Smooth muscle cell (in vitro differentiated cells): Measurements from ENCODE around the gene EGFL7. TPM values are rescaled to one million over a fixed set of nuclear protein-coding genes. Genes with fewer than 3 reads are reported as not detected.
A peak's percentile ranks its signal among the peaks of the same experiment; 100 is the strongest.

Experiments
- DNase-seq: peaks from one replicate; lab custom pipeline; 2025; ENCODE audit not compliant: unreplicated experiment; lab: John Stamatoyannopoulos, UW
- H2AFZ ChIP-seq: fragments of 200-600 bp; sonication (generic); 2 replicates; pipeline ENCODE4 v1.6.0; 2016; ENCODE audit warnings: antibody characterized with exemption, low read depth, mild to moderate bottlenecking
- H3F3A ChIP-seq: fragments of 200-600 bp; sonication (generic); 2 replicates; pipeline ENCODE4 v1.6.0; 2017; ENCODE audit warnings: antibody characterized with exemption, low read depth
- H3K27ac ChIP-seq: fragments of 200-600 bp; sonication (generic); 2 replicates; pipeline ENCODE4 v1.5.1; 2016; ENCODE audit warnings: low read depth, mild to moderate bottlenecking
- H3K27me3 ChIP-seq: fragments of 200-600 bp; sonication (generic); 2 replicates; pipeline ENCODE4 v1.6.1; 2016; ENCODE audit warnings: low read depth, mild to moderate bottlenecking
- H3K36me3 ChIP-seq: fragments of 200-600 bp; sonication (generic); 2 replicates; pipeline ENCODE4 v1.5.1; 2016; ENCODE audit warnings: low read depth
- H3K4me1 ChIP-seq: fragments of 200-600 bp; sonication (generic); 2 replicates; pipeline ENCODE4 v1.5.1; 2016; ENCODE audit warnings: low read depth
- H3K4me2 ChIP-seq: fragments of 200-600 bp; sonication (generic); 2 replicates; pipeline ENCODE4 v1.6.0; 2016; ENCODE audit warnings: mild to moderate bottlenecking
- H3K4me3 ChIP-seq: fragments of 200-600 bp; sonication (generic); 2 replicates; pipeline ENCODE4 v1.5.1; 2016; ENCODE audit warnings: mild to moderate bottlenecking
- H3K79me2 ChIP-seq: fragments of 200-600 bp; sonication (generic); 2 replicates; pipeline ENCODE4 v1.6.0; 2016; ENCODE audit warnings: low read depth, mild to moderate bottlenecking
- H3K9ac ChIP-seq: fragments of 200-600 bp; sonication (generic); 2 replicates; pipeline ENCODE4 v1.6.0; 2016; ENCODE audit warnings: low read depth
- H3K9me3 ChIP-seq: fragments of 200-600 bp; sonication (generic); replicated peaks from 2 replicates; pipeline ENCODE4 v1.5.1; 2016; ENCODE audit warnings: low read depth
- H4K20me1 ChIP-seq: fragments of 200-600 bp; sonication (generic); 2 replicates; pipeline ENCODE4 v1.6.0; 2016; ENCODE audit warnings: low read depth
- WGBS: methylation state at CpG from one replicate; pipeline ENCODE4 v1.1.7; 2016; ENCODE audit warnings: low lambda C conversion rate; 5-methylcytosine and 5-hydroxymethylcytosine counted together
- polyA plus RNA-seq: library from polyadenylated mRNA; unstranded; fragments of >200 nt; fragmentation: Nextera tagmentation; extraction: Ambion mirVana; gene quantifications from 2 replicates; pipeline ENCODE4 v1.2.1, GENCODE V29; 2016
- total RNA-seq: library from RNA; depleted of rRNA; stranded (reverse); fragments of >200 nt; gene quantifications from 2 replicates; pipeline ENCODE4 v1.2.3, GENCODE V29; 2014
- TF ChIP-seq, protein P1 (sequence below): fragments of 200-600 bp; sonication (generic); IDR thresholded peaks from 2 replicates; pipeline ENCODE4 v1.5.1; 2017; ENCODE audit warnings: borderline replicate concordance, mild to moderate bottlenecking, antibody characterized with exemption; ENCODE audit not compliant: insufficient read depth, poor library complexity, severe bottlenecking

The EGFL7 gene
- total and polyA plus RNA-seq, 2 experiments from 2014 or later: 61.8 to 239 TPM

DNA sequence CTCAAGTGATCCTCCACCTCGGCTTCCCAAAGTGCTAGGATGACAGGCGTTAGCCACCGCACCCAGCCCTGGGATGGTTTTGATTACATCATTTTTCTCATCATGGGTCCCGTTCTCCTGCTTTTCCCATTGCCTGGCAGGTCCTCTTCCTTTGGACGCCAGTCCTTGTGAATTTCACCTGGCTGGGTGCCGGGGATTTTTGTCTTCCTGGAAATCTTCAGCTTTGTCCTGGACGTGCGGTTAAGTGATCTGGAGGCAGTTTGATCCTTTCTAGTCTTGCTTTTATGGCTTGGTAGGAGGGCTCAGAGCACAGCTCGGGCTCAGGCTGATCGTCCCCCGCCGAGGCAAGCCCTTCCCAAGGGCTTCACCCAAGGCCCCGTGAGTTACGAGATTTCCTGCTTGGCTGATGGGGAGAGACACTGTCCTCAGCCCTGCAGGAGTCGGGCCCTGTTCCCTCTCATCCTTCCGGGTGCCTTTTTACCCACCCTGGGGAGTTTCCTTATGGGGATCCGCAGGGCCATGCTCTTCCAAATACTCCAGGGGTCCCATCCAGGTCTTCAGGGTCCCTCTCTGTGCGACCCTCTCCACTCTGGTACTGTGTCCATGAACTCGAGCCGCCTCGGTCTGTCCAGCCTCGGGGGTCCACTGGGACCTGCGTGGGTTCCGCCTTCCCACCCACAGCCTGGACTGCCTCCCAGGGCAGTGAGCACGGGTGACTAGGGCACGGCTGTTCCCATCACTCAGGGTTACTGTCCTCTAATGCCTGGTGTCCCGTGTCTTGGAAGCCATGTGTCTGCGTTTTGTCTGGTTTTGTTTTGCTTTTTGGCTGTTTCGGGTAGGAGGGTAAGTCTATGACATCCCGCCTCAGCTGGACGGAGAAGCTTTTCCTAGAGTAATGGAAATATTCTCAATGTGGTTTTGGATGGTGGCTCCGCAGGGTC, 22.3 kb upstream of the EGFL7 start:
- H3K9ac ChIP-seq: no peak overlapping the region
- peaks cover 6% of the 10 kb centered on the region for H3K4me1 ChIP-seq
- no peaks in the 10 kb centered on the region for H3K9me3 ChIP-seq
- TF ChIP-seq, protein P1, sequence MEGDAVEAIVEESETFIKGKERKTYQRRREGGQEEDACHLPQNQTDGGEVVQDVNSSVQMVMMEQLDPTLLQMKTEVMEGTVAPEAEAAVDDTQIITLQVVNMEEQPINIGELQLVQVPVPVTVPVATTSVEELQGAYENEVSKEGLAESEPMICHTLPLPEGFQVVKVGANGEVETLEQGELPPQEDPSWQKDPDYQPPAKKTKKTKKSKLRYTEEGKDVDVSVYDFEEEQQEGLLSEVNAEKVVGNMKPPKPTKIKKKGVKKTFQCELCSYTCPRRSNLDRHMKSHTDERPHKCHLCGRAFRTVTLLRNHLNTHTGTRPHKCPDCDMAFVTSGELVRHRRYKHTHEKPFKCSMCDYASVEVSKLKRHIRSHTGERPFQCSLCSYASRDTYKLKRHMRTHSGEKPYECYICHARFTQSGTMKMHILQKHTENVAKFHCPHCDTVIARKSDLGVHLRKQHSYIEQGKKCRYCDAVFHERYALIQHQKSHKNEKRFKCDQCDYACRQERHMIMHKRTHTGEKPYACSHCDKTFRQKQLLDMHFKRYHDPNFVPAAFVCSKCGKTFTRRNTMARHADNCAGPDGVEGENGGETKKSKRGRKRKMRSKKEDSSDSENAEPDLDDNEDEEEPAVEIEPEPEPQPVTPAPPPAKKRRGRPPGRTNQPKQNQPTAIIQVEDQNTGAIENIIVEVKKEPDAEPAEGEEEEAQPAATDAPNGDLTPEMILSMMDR: no peak
- no peak for DNase-seq
- no peak overlapping the region for H3K4me3 ChIP-seq
- WGBS: 84% methylated on average over 32 of the region's 32 CpGs
- H3K79me2 ChIP-seq: no peaks in the 10 kb centered on the region
- no peaks in the 10 kb centered on the region for H3F3A ChIP-seq
- no peaks in the 10 kb centered on the region for H3K27me3 ChIP-seq
- H2AFZ ChIP-seq: no peak overlapping the region
- no peaks in the 10 kb centered on the region for H4K20me1 ChIP-seq
- H3K27ac ChIP-seq: no peak overlapping the region
- no peaks in the 10 kb centered on the region for H3K36me3 ChIP-seq
- no peak overlapping the region for H3K4me2 ChIP-seq

DNA sequence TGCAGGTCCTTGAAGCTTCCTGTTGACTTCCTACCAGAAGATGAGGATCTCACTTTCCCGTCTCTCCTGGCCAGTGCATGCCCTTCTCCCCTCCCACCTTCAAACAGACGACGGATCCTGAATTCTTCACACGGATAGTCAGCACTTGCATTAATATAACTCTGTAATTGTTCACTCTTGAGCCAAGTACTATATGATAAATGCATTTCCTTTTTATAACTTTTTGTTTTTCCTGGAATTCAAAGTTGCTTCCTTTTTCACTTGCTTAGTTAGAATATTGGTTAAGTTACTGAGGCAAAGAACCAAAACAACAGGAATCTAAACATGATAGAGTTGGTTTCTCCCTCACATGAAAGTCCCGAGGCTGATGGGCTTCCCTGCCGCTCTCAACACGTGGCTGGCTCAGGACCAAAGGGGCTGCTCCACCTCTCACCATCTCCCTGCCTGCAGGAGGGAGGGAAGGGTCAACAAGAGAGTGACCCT, 20.2 kb upstream of the EGFL7 start:
- Histone ChIP-seq H2AFZ (no peak overlapping the region), H3K4me1 (peaks cover 6% of the 10 kb centered on the region), H3K27ac (no peak overlapping the region), H3K9ac (no peak overlapping the region), H4K20me1 (no peaks in the 10 kb centered on the region), H3K4me3 (no peak overlapping the region), H3K9me3 (no peaks in the 10 kb centered on the region), H3K79me2 (no peaks in the 10 kb centered on the region), H3K4me2 (no peak overlapping the region), H3F3A (no peaks in the 10 kb centered on the region), H3K27me3 (no peaks in the 10 kb centered on the region), H3K36me3 (no peaks in the 10 kb centered on the region)
- TF ChIP-seq, protein P1: no peak
- DNase-seq: no peak
- WGBS: 78% methylated on average over 7 of the region's 7 CpGs

DNA sequence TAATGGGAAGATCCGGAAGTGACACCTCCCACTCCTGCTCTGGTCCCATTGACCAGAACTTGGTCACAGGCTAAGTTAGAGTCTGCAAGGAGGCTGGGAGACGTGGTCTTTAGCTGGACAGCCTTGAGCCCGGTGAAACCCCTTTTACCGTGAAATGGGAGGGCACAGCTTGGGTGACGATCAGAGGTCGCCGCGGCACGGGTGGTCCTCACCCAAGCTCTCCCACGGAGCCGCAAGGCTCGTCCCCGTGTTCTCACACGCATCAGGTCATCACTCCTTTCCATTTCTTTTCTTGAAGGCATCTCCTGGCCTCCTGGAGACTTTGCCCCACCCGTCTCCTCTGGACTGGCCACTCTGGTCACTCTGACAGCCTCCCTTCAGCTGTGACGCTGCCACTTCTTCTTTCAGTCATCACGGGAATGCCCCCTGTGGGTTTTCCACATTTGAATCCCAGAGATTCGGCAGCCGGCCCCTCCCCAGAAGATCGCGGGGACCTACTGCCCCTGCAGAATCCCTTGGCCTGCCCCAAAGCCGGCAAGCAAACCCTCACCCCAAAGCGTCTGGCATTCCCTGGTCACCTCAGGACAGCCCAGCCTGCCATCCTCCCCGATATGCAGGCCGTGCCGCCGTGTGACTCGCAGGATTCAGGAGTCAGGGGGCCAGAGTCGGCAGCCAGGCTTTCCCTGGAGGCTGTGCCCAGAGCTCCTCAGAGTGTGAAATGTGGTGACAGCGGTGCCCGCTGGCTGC, 18.9 kb upstream of the EGFL7 start:
- TF ChIP-seq, protein P1: no peak

More for the DNA sequence above, 18.9 kb upstream of the EGFL7 start:
- Histone ChIP-seq H3K27ac (no peak overlapping the region), H3K4me2 (peak overlapping the region; percentile 56), H3F3A (no peaks in the 10 kb centered on the region), H3K4me3 (no peak overlapping the region), H3K9me3 (no peaks in the 10 kb centered on the region), H3K36me3 (no peaks in the 10 kb centered on the region), H3K4me1 (peaks cover 6% of the 10 kb centered on the region), H4K20me1 (no peaks in the 10 kb centered on the region), H2AFZ (no peak overlapping the region), H3K27me3 (no peaks in the 10 kb centered on the region), H3K9ac (no peak overlapping the region), H3K79me2 (no peaks in the 10 kb centered on the region)
- DNase-seq: no peak
- WGBS: 71% methylated on average over 31 of the region's 31 CpGs
